GM12878 (cell line): Measurements from ENCODE around the gene NEK5. TPM values are rescaled to one million over a fixed set of nuclear protein-coding genes. Genes with fewer than 3 reads are reported as not detected.
A peak's percentile ranks its signal among the peaks of the same experiment; 100 is the strongest.

Source experiments
- ATAC-seq: fragments of 200-7000 bp; cut with Tn5 transposase; 3 replicates; pipeline ENCODE4 v1.9.1; 2020; ENCODE audit warnings: mild to moderate bottlenecking, moderate library complexity
- BruUV-seq: library from RNA; stranded (reverse); fragments of 400-500 nt; replicated peaks from 2 replicates; lab custom pipeline; 2021; lab: Mats Ljungman, UMichigan
- CTCF ChIA-PET: fragments of 300-600 bp; sonication (Branson Sonifier 250); formaldehyde crosslinking; extraction: SDS; loops from one replicate; lab custom pipeline; 2021; ENCODE audit warnings: inconsistent platforms; lab: Yijun Ruan, JAX
- POLR2A ChIA-PET: fragments of 350-600 bp; formaldehyde crosslinking; extraction: SDS; loops from one replicate; lab custom pipeline; 2021; ENCODE audit warnings: inconsistent platforms; lab: Charles Lee
- RAD21 ChIA-PET: fragments of 300-600 bp; sonication (Branson Sonifier 250); formaldehyde crosslinking; loops from one replicate; lab custom pipeline; 2023; ENCODE audit warnings: antibody characterized with exemption; ENCODE audit not compliant: unreplicated experiment; lab: Charles Lee
- SMC1A ChIA-PET: fragments of 300-600 bp; sonication (Branson Sonifier 250); formaldehyde crosslinking; loops from one replicate; lab custom pipeline; 2023; ENCODE audit not compliant: unreplicated experiment, uncharacterized antibody; lab: Charles Lee
- DNase-seq: peaks from one replicate; pipeline ENCODE4 v3.0.0-alpha.2; 2011; ENCODE audit warnings: low read depth, low spot score
- FAIRE-seq: peaks from 3 replicates; lab custom pipeline; 2011; peaks lifted over from hg19 to GRCh38; lab: Jason Lieb, UNC
- H2AFZ ChIP-seq: 2 replicates; pipeline ENCODE4 v1.6.0; 2011; ENCODE audit warnings: low read depth, low read length, control low read depth; ENCODE audit not compliant: control insufficient read depth
- H3K27ac ChIP-seq: 2 replicates; pipeline ENCODE4 v1.5.1; 2011; ENCODE audit warnings: control low read depth; ENCODE audit not compliant: control insufficient read depth, insufficient read depth
- H3K27me3 ChIP-seq, 2 experiments: replicated peaks in 1 of 2; 2 replicates each; pipeline versions ENCODE4 v1.6.0 to v1.6.1; 2011; ENCODE audit warnings: low read length in 1 of 2; ENCODE audit not compliant: control insufficient read depth in 2 of 2, insufficient read depth in 2 of 2
- H3K36me3 ChIP-seq, 2 experiments: 2 replicates each; pipeline ENCODE4 v1.5.1; 2011; ENCODE audit warnings: low read length in 1 of 2; ENCODE audit not compliant: control insufficient read depth in 2 of 2, insufficient read depth in 2 of 2
- H3K4me1 ChIP-seq: 2 replicates; pipeline ENCODE4 v1.6.1; 2011; ENCODE audit warnings: mild to moderate bottlenecking, low read length, moderate library complexity, mixed read lengths; ENCODE audit not compliant: control insufficient read depth, insufficient read depth
- H3K4me2 ChIP-seq: 2 replicates; pipeline ENCODE4 v1.6.0; 2011; ENCODE audit warnings: control low read depth; ENCODE audit not compliant: control insufficient read depth, insufficient read depth
- H3K4me3 ChIP-seq: fragments of 200-600 bp; sonication (generic); 2 replicates; pipeline ENCODE4 v1.5.1; 2016
- H3K79me2 ChIP-seq: 2 replicates; pipeline ENCODE4 v1.6.0; 2011; ENCODE audit warnings: low read length; ENCODE audit not compliant: control insufficient read depth, insufficient read depth
- H3K9ac ChIP-seq: 2 replicates; pipeline ENCODE4 v1.8.0; 2011; ENCODE audit warnings: low read length, control low read depth, mixed read lengths; ENCODE audit not compliant: control insufficient read depth, insufficient read depth
- H3K9me3 ChIP-seq: replicated peaks from 3 replicates; pipeline ENCODE4 v1.5.1; 2011; ENCODE audit warnings: mild to moderate bottlenecking, low read length; ENCODE audit not compliant: control insufficient read depth, insufficient read depth
- H4K20me1 ChIP-seq: 2 replicates; pipeline ENCODE4 v1.6.0; 2011; ENCODE audit not compliant: control insufficient read depth, insufficient read depth
- ATF2 ChIP-seq: IDR thresholded peaks from 2 replicates; pipeline ENCODE4 v1.6.1; 2012; ENCODE audit warnings: low read length, inconsistent platforms
- ATF7 ChIP-seq: fragments of 450-650 bp; IDR thresholded peaks from 2 replicates; pipeline ENCODE4 v1.6.1; 2016; ENCODE audit warnings: low read depth, mild to moderate bottlenecking
- BCL11A ChIP-seq: IDR thresholded peaks from 2 replicates; pipeline ENCODE4 v1.6.1; 2011; ENCODE audit warnings: low read depth, low read length
- CBX5 ChIP-seq: sonication (generic); IDR thresholded peaks from 2 replicates; pipeline ENCODE4 v1.6.1; 2016; ENCODE audit warnings: low read depth, moderate library complexity, mild to moderate bottlenecking, inconsistent platforms
- DPF2 ChIP-seq: fragments of 450-650 bp; IDR thresholded peaks from 2 replicates; pipeline ENCODE4 v1.6.1; 2017; ENCODE audit warnings: mild to moderate bottlenecking
- GATAD2B ChIP-seq: fragments of 450-650 bp; conservative IDR thresholded peaks from 2 replicates; pipeline ENCODE4 v1.6.1; 2017; ENCODE audit warnings: low read depth, mild to moderate bottlenecking, moderate library complexity
- HCFC1 ChIP-seq: fragments of 150-350 bp; IDR thresholded peaks from 2 replicates; pipeline ENCODE4 v1.6.1; 2014; ENCODE audit warnings: low read length
- HDGF ChIP-seq: fragments of 450-650 bp; IDR thresholded peaks from 2 replicates; pipeline ENCODE4 v1.6.1; 2016; ENCODE audit warnings: antibody characterized with exemption
- IKZF2 ChIP-seq, 2 experiments: fragments of 450-650 bp; IDR thresholded peaks; 2 replicates each; pipeline ENCODE4 v1.6.1; 2017; ENCODE audit warnings: mild to moderate bottlenecking in 2 of 2, moderate library complexity in 2 of 2
- JUND ChIP-seq: IDR thresholded peaks from 2 replicates; pipeline ENCODE4 v1.6.1; 2012; ENCODE audit warnings: low read depth, mild to moderate bottlenecking, low read length, improper control_type of control experiment, moderate library complexity
- MAX ChIP-seq: IDR thresholded peaks from 2 replicates; pipeline ENCODE4 v1.6.1; 2012; ENCODE audit warnings: low read depth, low read length, improper control_type of control experiment
- NR2C2 ChIP-seq: IDR thresholded peaks from 2 replicates; pipeline ENCODE4 v1.6.1; 2011; ENCODE audit warnings: borderline replicate concordance, low read depth; ENCODE audit not compliant: control insufficient read depth, insufficient read length
- ZNF687 ChIP-seq: fragments of 450-650 bp; IDR thresholded peaks from 2 replicates; pipeline ENCODE4 v1.6.1; 2017; ENCODE audit warnings: mild to moderate bottlenecking, moderate library complexity
- WGBS: methylation state at CpG from one replicate; pipeline ENCODE4 v1.1.6; 2016; ENCODE audit warnings: low lambda C conversion rate; ENCODE audit not compliant: insufficient replicate concordance, insufficient coverage; ENCODE audit errors: missing lambda C conversion rate; 5-methylcytosine and 5-hydroxymethylcytosine counted together
- in situ Hi-C: fragments of 300-500 bp; cut with MboI; formaldehyde crosslinking; loops from 9 replicates; pipeline ENCODE4 v1.14.3; 2018; ENCODE audit warnings: mixed read lengths
- intact Hi-C: fragments of 100-400 bp; cut with micrococcal nuclease; formaldehyde crosslinking; loops from one replicate; pipeline ENCODE4 v1.14.2; 2022; ENCODE audit not compliant: unreplicated experiment
- polyA plus RNA-seq, 11 experiments: library from polyadenylated mRNA; depleted of rRNA in 4 of 11; unstranded in 6 of 11; stranded (reverse) in 5 of 11; fragments of >200 nt; fragmentation: Nextera tagmentation in 4 of 11; fragmentation: Illumina TruSeq in 1 of 11; extraction: Ambion mirVana in 4 of 11; extraction: Trizol in 1 of 11; gene quantifications; 1 replicate in 1 of 11; 2 replicates in 10 of 11; pipeline versions ENCODE4 v1.2.1 to v1.2.3, GENCODE V29; 2011 to 2016; ENCODE audit warnings: inconsistent platforms in 2 of 11, missing spikeins in 2 of 11, low read depth in 1 of 11
- total RNA-seq, 4 experiments: library from RNA; depleted of rRNA in 3 of 4; stranded (reverse); fragments of >200 nt in 3 of 4; fragmentation: Illumina TruSeq in 1 of 4; extraction: Trizol in 1 of 4; gene quantifications; 2 replicates each; pipeline versions ENCODE4 v1.2.1 to v1.2.3, GENCODE V29; 2013 to 2021

NEK5 gene
- total and polyA plus RNA-seq, 10 of the 15 experiments (the other 5 are each of a cell fraction or from before 2014, with no cell fraction given), result 0.04 to 0.32 (median 0.20) TPM; not detected in 6

GRCh38 chr13:52067237-52067636 is 61.6 kb downstream of the NEK5 start:
- Histone ChIP-seq H2AFZ (no peak overlapping the region), H3K9me3 (peaks cover 4% of the 10 kb centered on the region; the same call in 2 of the 3 replicates), H3K4me1 (no peaks in the 10 kb centered on the region), H3K27me3 (no peaks in the 10 kb centered on the region), H3K36me3 (no peaks in the 10 kb centered on the region), H3K79me2 (no peaks in the 10 kb centered on the region), H4K20me1 (no peaks in the 10 kb centered on the region), H3K4me2 (no peak overlapping the region), H3K4me3 (no peak overlapping the region), H3K9ac (no peak overlapping the region), H3K27ac (no peak overlapping the region)
- DNase-seq (no peak), FAIRE-seq (no peak), ATAC-seq (no peak)
- intact Hi-C loops, result no loop called here
- ChIA-PET CTCF (interaction anchor here (0.6 kb wide), 1 partner anchor 166 kb away, joined by 3 read pairs; no protein-coding TSS in a partner anchor), SMC1A (interaction anchor here (1.0 kb wide), 1 partner anchor 16 kb away, joined by 3 read pairs; no protein-coding TSS in a partner anchor), RAD21 (no interaction called here), POLR2A (interaction anchor here (0.6 kb wide), 1 partner anchor 228 kb away, joined by 3 read pairs; no protein-coding TSS in a partner anchor)
- BruUV-seq, result no TSS peak
- TF ChIP-seq CBX5, result peak; percentile 96
- TF ChIP-seq MAX, result no peak
- no peak for TF ChIP-seq GATAD2B
- in situ Hi-C loops, result no loop called here

- intact Hi-C loops, result no loop called here
- no TSS peak for BruUV-seq
- no peak overlapping the region for H3K27ac ChIP-seq
- POLR2A ChIA-PET, result no interaction called here
- ATAC-seq (no peak), FAIRE-seq (no peak), DNase-seq (no peak)
- RAD21 ChIA-PET, result no interaction called here
- H3K27me3 ChIP-seq, result no peaks in the 10 kb centered on the region
- SMC1A ChIA-PET, result interaction anchor here (0.8 to 1.2 kb wide), 2 partner anchors 54 to 66 kb away, joined by 3 to 4 read pairs; no protein-coding TSS in a partner anchor
- no peak overlapping the region for H3K4me3 ChIP-seq
- H3K9me3 ChIP-seq, result no peaks in the 10 kb centered on the region; the same call in 2 of the 3 replicates
- H4K20me1 ChIP-seq, result no peaks in the 10 kb centered on the region
- no peak overlapping the region for H2AFZ ChIP-seq
- no peaks in the 10 kb centered on the region for H3K4me1 ChIP-seq
- no peaks in the 10 kb centered on the region for H3K36me3 ChIP-seq
- WGBS, result 59% methylated on average over 3 of the region's 3 CpGs
- no peak overlapping the region for H3K4me2 ChIP-seq
- H3K9ac ChIP-seq, result no peak overlapping the region
- CTCF ChIA-PET, result interaction anchor here (1.4 kb wide), 1 partner anchor 9 kb away, joined by 3 read pairs; no protein-coding TSS in a partner anchor
- in situ Hi-C loops, result no loop called here
- no peaks in the 10 kb centered on the region for H3K79me2 ChIP-seq
- TF ChIP-seq ATF7 (no peak), DPF2 (no peak), BCL11A (no peak), IKZF2 (IDR thresholded peaks at IDR 0.05) (no peak), HDGF (no peak), HCFC1 (no peak), ZNF687 (no peak), JUND (no peak), NR2C2 (no peak), ATF2 (no peak)
Measured at GRCh38 chr13:52061587-52061986, 67.3 kb downstream of the NEK5 start.
